K562 (cell line): Measurements from ENCODE around the gene CLCN1. TPM values are rescaled to one million over a fixed set of nuclear protein-coding genes. Genes with fewer than 3 reads are reported as not detected.

Experiments used
- ATAC-seq: fragments of 200-7000 bp; cut with Tn5 transposase; 3 replicates; pipeline ENCODE4 v1.9.1; 2020; ENCODE audit warnings: moderate library complexity
- BruUV-seq: library from RNA; stranded (reverse); fragments of 400-500 nt; replicated peaks from 2 replicates; lab custom pipeline; 2021; lab: Mats Ljungman, UMichigan
- CTCF ChIA-PET: fragments of 300-600 bp; formaldehyde crosslinking; extraction: SDS; loops from one replicate; lab custom pipeline; 2021; ENCODE audit warnings: low intra/inter-chr PET ratio; lab: Yijun Ruan, JAX
- POLR2A ChIA-PET: fragments of 300-600, 350-650 bp; sonication (Branson Sonifier 250); formaldehyde crosslinking; extraction: SDS; loops from one replicate; lab custom pipeline; 2021; ENCODE audit warnings: antibody characterized with exemption, inconsistent platforms; lab: Yijun Ruan, JAX
- DNase-seq, 4 experiments: peaks; one replicate each; pipeline versions ENCODE4 v3.0.0 to v3.0.0-alpha.2; 2011 to 2018; ENCODE audit warnings: low spot score in 3 of 4, mixed read lengths in 3 of 4; ENCODE audit errors: extremely low read depth in 1 of 4
- FAIRE-seq: peaks from 2 replicates; lab custom pipeline; 2011; peaks lifted over from hg19 to GRCh38; lab: Jason Lieb, UNC
- H2AFZ ChIP-seq: 2 replicates; pipeline ENCODE4 v1.6.0; 2011; ENCODE audit warnings: low read depth, low read length, control low read depth, inconsistent platforms
- H3K27ac ChIP-seq: fragments of 200-600 bp; 3 replicates; pipeline ENCODE4 v1.8.0; 2011; ENCODE audit warnings: low read depth, mild to moderate bottlenecking, control low read depth, inconsistent platforms, low read length, moderate library complexity, mixed read lengths; ENCODE audit errors: extremely low read depth
- H3K27me3 ChIP-seq, 2 experiments: fragments of 300-600 bp in 1 of 2; 2 replicates in 1 of 2; 3 replicates in 1 of 2; pipeline versions ENCODE4 v1.6.0 to v1.8.0; 2011; ENCODE audit warnings: inconsistent platforms in 2 of 2, low read length in 2 of 2, mild to moderate bottlenecking in 1 of 2, mixed read lengths in 1 of 2, moderate library complexity in 1 of 2; ENCODE audit not compliant: control insufficient read depth in 2 of 2, insufficient read depth in 2 of 2
- H3K36me3 ChIP-seq: fragments of 300-600 bp; 3 replicates; pipeline ENCODE4 v1.8.0; 2011; ENCODE audit warnings: mild to moderate bottlenecking, low read length, inconsistent platforms; ENCODE audit not compliant: control insufficient read depth, insufficient read depth
- H3K4me1 ChIP-seq, 2 experiments: fragments of 200-600 bp in 1 of 2; replicated peaks in 1 of 2; 2 replicates in 1 of 2; 3 replicates in 1 of 2; pipeline versions ENCODE4 v1.5.1 to v1.8.0; 2011; ENCODE audit warnings: inconsistent platforms in 2 of 2, low read length in 2 of 2, mild to moderate bottlenecking in 1 of 2, mixed read lengths in 1 of 2, moderate library complexity in 1 of 2; ENCODE audit not compliant: control insufficient read depth in 2 of 2, insufficient read depth in 2 of 2
- H3K4me2 ChIP-seq: 2 replicates; pipeline ENCODE4 v1.6.1; 2011; ENCODE audit warnings: low read length, control low read depth, inconsistent platforms, mixed read lengths; ENCODE audit not compliant: insufficient read depth
- H3K4me3 ChIP-seq: fragments of 200-600 bp; sonication (generic), shearing (Covaris generic); 2 replicates; pipeline ENCODE4 v1.5.1; 2016; ENCODE audit warnings: control low read depth, inconsistent platforms
- H3K79me2 ChIP-seq: fragments of 200-600 bp; 3 replicates; pipeline ENCODE4 v1.8.0; 2011; ENCODE audit warnings: low read length, inconsistent platforms; ENCODE audit not compliant: control insufficient read depth, insufficient read depth
- H3K9ac ChIP-seq, 2 experiments: 2 replicates each; pipeline versions ENCODE4 v1.6.0 to v1.6.1; 2011; ENCODE audit warnings: low read depth in 2 of 2, low read length in 2 of 2, control low read depth in 1 of 2, inconsistent platforms in 1 of 2, mild to moderate bottlenecking in 1 of 2, mixed read lengths in 1 of 2; ENCODE audit not compliant: insufficient read depth in 1 of 2
- H3K9me1 ChIP-seq: one replicate; pipeline ENCODE4 v1.6.0; 2011; ENCODE audit warnings: inconsistent platforms, mild to moderate bottlenecking, low read length, moderate library complexity; ENCODE audit not compliant: control insufficient read depth, insufficient read depth
- H3K9me3 ChIP-seq: replicated peaks from 2 replicates; pipeline ENCODE4 v1.5.1; 2011; ENCODE audit warnings: low read depth, low read length, inconsistent platforms; ENCODE audit not compliant: control insufficient read depth, insufficient read depth
- H4K20me1 ChIP-seq: replicated peaks from 2 replicates; pipeline ENCODE4 v1.6.1; 2011; ENCODE audit warnings: low read length, inconsistent platforms, mixed read lengths; ENCODE audit not compliant: control insufficient read depth, insufficient read depth
- CGGBP1 ChIP-seq: fragments of 250-450 bp; sonication (Bioruptor Pico); IDR thresholded peaks from 2 replicates; pipeline ENCODE4 v1.9.0; 2021; ENCODE audit warnings: mild to moderate bottlenecking
- HEY1 ChIP-seq: fragments of 250-450 bp; sonication (Bioruptor Pico); IDR thresholded peaks from 2 replicates; pipeline ENCODE4 v1.5.0; 2020; ENCODE audit warnings: mild to moderate bottlenecking, moderate library complexity, borderline replicate concordance
- HNRNPLL ChIP-seq: fragments of 200-400 bp; formaldehyde crosslinking; IDR thresholded peaks from 2 replicates; pipeline ENCODE4 v1.6.1; 2017; ENCODE audit warnings: low read length, low read depth, mild to moderate bottlenecking; ENCODE audit not compliant: poor library complexity, severe bottlenecking
- NKRF ChIP-seq: fragments of 450-650 bp; IDR thresholded peaks from 2 replicates; pipeline ENCODE4 v1.6.1; 2016; ENCODE audit warnings: borderline replicate concordance
- PHTF2 ChIP-seq: fragments of 250-450 bp; sonication (Bioruptor Pico); IDR thresholded peaks from 2 replicates; pipeline ENCODE4 v1.5.0; 2021; ENCODE audit warnings: mild to moderate bottlenecking
- POLR3A ChIP-seq: IDR thresholded peaks from 2 replicates; pipeline ENCODE4 v1.6.1; 2011; ENCODE audit warnings: borderline replicate concordance, mild to moderate bottlenecking, moderate library complexity; ENCODE audit not compliant: insufficient read length, insufficient read depth; ENCODE audit errors: extremely low read depth
- SP1 ChIP-seq: sonication (generic); formaldehyde crosslinking; IDR thresholded peaks from 2 replicates; pipeline ENCODE4 v1.8.1; 2022; ENCODE audit warnings: mild to moderate bottlenecking, missing genetic modification reagents
- SPI1 ChIP-seq: IDR thresholded peaks from 2 replicates; pipeline ENCODE4 v1.6.1; 2011; ENCODE audit warnings: low read depth, low read length, control low read depth, borderline replicate concordance
- U2AF2 ChIP-seq: fragments of 200-400 bp; formaldehyde crosslinking; optimal IDR thresholded peaks from 2 replicates; pipeline ENCODE3; 2017; ENCODE audit warnings: low read depth, mild to moderate bottlenecking, low read length
- WGBS: fragments of 100-300 bp; shearing (Covaris generic); methylation state at CpG from one replicate; pipeline ENCODE4 v1.1.6; 2016; ENCODE audit warnings: low coverage, mixed read lengths; ENCODE audit not compliant: insufficient coverage; ENCODE audit errors: missing lambda C conversion rate; 5-methylcytosine and 5-hydroxymethylcytosine counted together
- in situ Hi-C: fragments of 300-500 bp; cut with MboI; formaldehyde crosslinking; loops from 4 replicates; pipeline ENCODE4 v1.15.0; 2018; ENCODE audit warnings: inconsistent platforms, mixed read lengths
- intact Hi-C: fragments of 100-400 bp; cut with micrococcal nuclease; formaldehyde crosslinking; loops from 2 replicates; pipeline ENCODE4 v1.14.2; 2022
- polyA plus RNA-seq, 8 experiments: library from polyadenylated mRNA; depleted of rRNA in 4 of 8; stranded (reverse) in 5 of 8; unstranded in 3 of 8; fragments of >200 nt; fragmentation: Nextera tagmentation in 2 of 8; fragmentation: Illumina TruSeq in 1 of 8; extraction: Ambion mirVana in 2 of 8; extraction: Trizol in 1 of 8; gene quantifications; 2 replicates each; pipeline versions ENCODE4 v1.2.1 to v1.2.3, GENCODE V29; 2011 to 2014; ENCODE audit warnings: inconsistent platforms in 1 of 8, missing spikeins in 1 of 8
- total RNA-seq, 7 experiments: library from RNA; depleted of rRNA in 6 of 7; stranded (reverse); fragments of >200 nt in 6 of 7; fragmentation: Illumina TruSeq in 2 of 7; extraction: Trizol in 2 of 7; gene quantifications; 2 replicates each; pipeline versions ENCODE4 v1.2.1 to v1.2.3, GENCODE V29; 2011 to 2021; ENCODE audit warnings: low replicate concordance in 1 of 7

Gene CLCN1
- total and polyA plus RNA-seq, 9 of the 15 experiments (the other 6 are each of a cell fraction or from before 2014, with no cell fraction given), result 0.01 to 0.11 (median 0.04) TPM; not detected in 4

- TF ChIP-seq NKRF (no peak), CGGBP1 (no peak), HEY1 (no peak)
Observed at GRCh38 chr7:143363016-143363937, 47.4 kb downstream of the CLCN1 start (continued).

GRCh38 chr7:143367972-143368371 is 52.1 kb downstream of the CLCN1 start:
- no peaks in the 10 kb centered on the region for H3K36me3 ChIP-seq
- no TSS peak for BruUV-seq
- intact Hi-C loops (no loop called here), in situ Hi-C loops (no loop called here)
- no peak for DNase-seq
- POLR2A ChIA-PET, result interaction anchor here (1.6 to 4.2 kb wide), 2 partner anchors 12 to 17 kb away, joined by 5 to 29 read pairs; partner anchors contain the start of gene ZYX
- 0 out of 2 replicates have a peak, but pooled peaks cover 5% of the 10 kb centered on the region for H4K20me1 ChIP-seq
- no peak overlapping the region for H3K27ac ChIP-seq
- FAIRE-seq, result no peak
- H3K4me2 ChIP-seq, result no peak overlapping the region
- no peak for ATAC-seq
- no peaks in the 10 kb centered on the region for H3K9me1 ChIP-seq
- H3K27me3 ChIP-seq, result peaks cover 56 to 58% of the 10 kb centered on the region in 2 experiments
- 3% methylated on average over 4 of the region's 4 CpGs for WGBS
- CTCF ChIA-PET, result no interaction called here
- peaks cover under 1 to 9% of the 10 kb centered on the region in 2 experiments; a peak in 2 of 5 replicates for H3K4me1 ChIP-seq
- no peak overlapping the region for H3K4me3 ChIP-seq
- no peak overlapping the region for H3K9ac ChIP-seq
- H3K79me2 ChIP-seq, result no peaks in the 10 kb centered on the region
- no peaks in the 10 kb centered on the region for H3K9me3 ChIP-seq
- no peak overlapping the region for H2AFZ ChIP-seq
- no peak for TF ChIP-seq SP1 (CRISPR knock-in tag)
- no peak for TF ChIP-seq PHTF2
- no peak for TF ChIP-seq SPI1
- no peak for TF ChIP-seq HNRNPLL
- no peak for TF ChIP-seq POLR3A
- no peak for TF ChIP-seq U2AF2
